ENCODE measurements around the gene FLOT1. TPM values are rescaled to one million over a fixed set of nuclear protein-coding genes. Genes with fewer than 3 reads are reported as not detected.
A peak's percentile ranks its signal among the peaks of the same experiment; 100 is the strongest.

Gene FLOT1
- total and polyA plus RNA-seq, 2 of the 13 experiments (the other 11 are each of a cell fraction or from before 2014, with no cell fraction given) = 82.3 to 130 TPM

DNA sequence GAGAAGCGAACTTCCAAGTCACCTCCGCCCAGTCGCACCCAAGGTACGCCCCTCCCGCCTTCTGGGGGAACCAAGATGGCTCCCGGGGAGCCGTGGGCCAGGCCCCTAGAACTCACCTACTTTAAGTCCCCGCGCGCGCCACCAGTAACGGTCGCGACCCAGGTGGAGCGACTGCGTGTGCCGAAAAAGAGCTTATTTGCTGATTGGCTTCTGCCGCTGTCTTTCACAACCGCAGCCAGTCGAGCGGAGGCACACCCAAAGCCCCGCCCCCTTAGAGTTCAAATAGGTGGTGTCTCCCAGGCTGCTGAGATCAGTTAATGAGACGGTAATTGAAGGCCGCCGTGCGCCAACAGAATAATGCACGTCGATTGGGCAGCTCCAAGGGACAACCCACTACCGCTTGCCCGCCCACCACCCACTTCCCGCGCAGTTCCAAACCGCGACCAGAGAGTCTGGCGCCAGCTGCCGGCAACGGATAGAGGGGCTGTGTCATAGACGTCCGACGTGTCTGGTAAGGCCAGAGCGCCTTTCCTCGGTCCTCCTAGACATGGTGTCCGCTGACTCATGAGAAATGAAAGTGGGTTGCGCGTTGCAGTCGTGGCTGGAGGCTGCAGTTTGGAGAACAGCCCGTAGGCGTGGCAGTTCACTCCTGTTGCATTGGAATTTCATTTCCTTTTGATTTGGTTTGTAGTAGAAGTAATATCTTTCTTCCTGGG lies 25.2 kb downstream of the FLOT1 start, which contains the start of gene MDC1 (continued):
- TF ChIP-seq, protein P1, sequence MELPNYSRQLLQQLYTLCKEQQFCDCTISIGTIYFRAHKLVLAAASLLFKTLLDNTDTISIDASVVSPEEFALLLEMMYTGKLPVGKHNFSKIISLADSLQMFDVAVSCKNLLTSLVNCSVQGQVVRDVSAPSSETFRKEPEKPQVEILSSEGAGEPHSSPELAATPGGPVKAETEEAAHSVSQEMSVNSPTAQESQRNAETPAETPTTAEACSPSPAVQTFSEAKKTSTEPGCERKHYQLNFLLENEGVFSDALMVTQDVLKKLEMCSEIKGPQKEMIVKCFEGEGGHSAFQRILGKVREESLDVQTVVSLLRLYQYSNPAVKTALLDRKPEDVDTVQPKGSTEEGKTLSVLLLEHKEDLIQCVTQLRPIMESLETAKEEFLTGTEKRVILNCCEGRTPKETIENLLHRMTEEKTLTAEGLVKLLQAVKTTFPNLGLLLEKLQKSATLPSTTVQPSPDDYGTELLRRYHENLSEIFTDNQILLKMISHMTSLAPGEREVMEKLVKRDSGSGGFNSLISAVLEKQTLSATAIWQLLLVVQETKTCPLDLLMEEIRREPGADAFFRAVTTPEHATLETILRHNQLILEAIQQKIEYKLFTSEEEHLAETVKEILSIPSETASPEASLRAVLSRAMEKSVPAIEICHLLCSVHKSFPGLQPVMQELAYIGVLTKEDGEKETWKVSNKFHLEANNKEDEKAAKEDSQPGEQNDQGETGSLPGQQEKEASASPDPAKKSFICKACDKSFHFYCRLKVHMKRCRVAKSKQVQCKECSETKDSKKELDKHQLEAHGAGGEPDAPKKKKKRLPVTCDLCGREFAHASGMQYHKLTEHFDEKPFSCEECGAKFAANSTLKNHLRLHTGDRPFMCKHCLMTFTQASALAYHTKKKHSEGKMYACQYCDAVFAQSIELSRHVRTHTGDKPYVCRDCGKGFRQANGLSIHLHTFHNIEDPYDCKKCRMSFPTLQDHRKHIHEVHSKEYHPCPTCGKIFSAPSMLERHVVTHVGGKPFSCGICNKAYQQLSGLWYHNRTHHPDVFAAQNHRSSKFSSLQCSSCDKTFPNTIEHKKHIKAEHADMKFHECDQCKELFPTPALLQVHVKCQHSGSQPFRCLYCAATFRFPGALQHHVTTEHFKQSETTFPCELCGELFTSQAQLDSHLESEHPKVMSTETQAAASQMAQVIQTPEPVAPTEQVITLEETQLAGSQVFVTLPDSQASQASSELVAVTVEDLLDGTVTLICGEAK (IDR thresholded peaks at IDR 0.05) = no peak
- TF ChIP-seq, protein P1 (CRISPR knock-in tag; IDR thresholded peaks at IDR 0.05) = peak; percentile 85
- peak; percentile 99 for TF ChIP-seq SPEN (CRISPR knock-in tag; IDR thresholded peaks at IDR 0.05; ENCODE audit: low read depth)
- peak; percentile 95 for TF ChIP-seq ZNF670 (CRISPR knock-in tag; IDR thresholded peaks at IDR 0.05; ENCODE audit: borderline replicate concordance)
- TF ChIP-seq HES4 (CRISPR knock-in tag; IDR thresholded peaks at IDR 0.05; ENCODE audit: borderline replicate concordance) = 0 out of 2 replicates have a peak, but pooled peaks have one; percentile 56
- TF ChIP-seq, protein P2, sequence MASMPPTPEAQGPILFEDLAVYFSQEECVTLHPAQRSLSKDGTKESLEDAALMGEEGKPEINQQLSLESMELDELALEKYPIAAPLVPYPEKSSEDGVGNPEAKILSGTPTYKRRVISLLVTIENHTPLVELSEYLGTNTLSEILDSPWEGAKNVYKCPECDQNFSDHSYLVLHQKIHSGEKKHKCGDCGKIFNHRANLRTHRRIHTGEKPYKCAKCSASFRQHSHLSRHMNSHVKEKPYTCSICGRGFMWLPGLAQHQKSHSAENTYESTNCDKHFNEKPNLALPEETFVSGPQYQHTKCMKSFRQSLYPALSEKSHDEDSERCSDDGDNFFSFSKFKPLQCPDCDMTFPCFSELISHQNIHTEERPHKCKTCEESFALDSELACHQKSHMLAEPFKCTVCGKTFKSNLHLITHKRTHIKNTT (CRISPR knock-in tag; IDR thresholded peaks at IDR 0.05) = no peak
- TF ChIP-seq ZMAT3 (CRISPR knock-in tag; conservative IDR thresholded peaks at IDR 0.05) = peak; percentile 73; the same call in 1 of the 2 replicates
- TF ChIP-seq MZF1 (CRISPR knock-in tag; IDR thresholded peaks at IDR 0.05; ENCODE audit: borderline replicate concordance) = no peak
- peak; percentile 91 for TF ChIP-seq ZFP1 (CRISPR knock-in tag; IDR thresholded peaks at IDR 0.05)
- no peak for TF ChIP-seq ZNF790 (CRISPR knock-in tag; IDR thresholded peaks at IDR 0.05; ENCODE audit: borderline replicate concordance)
